Esophagus muscularis mucosa (tissue), 4 donors: ENCODE measurements around the gene NTSR1. TPM values are rescaled to one million over a fixed set of nuclear protein-coding genes. Genes with fewer than 3 reads are reported as not detected.

Experiments used
- DNase-seq: peaks from one replicate; pipeline ENCODE4 v3.0.0-alpha.2; 2017; ENCODE audit errors: extremely low spot score
- H3K27ac ChIP-seq, 4 donors: fragments of 200-600 bp; sonication (generic); replicated peaks in 1 of 4; 1 replicate in 3 of 4; 2 replicates in 1 of 4; pipeline ENCODE4 v1.5.1; 2016 to 2019; ENCODE audit warnings: mild to moderate bottlenecking in 1 of 4
- H3K27me3 ChIP-seq, 4 donors: fragments of 200-600 bp; sonication (generic); one replicate each; pipeline versions ENCODE4 v1.5.1 to v1.6.0; 2016 to 2019
- H3K36me3 ChIP-seq, 4 donors: fragments of 200-600 bp; sonication (generic); one replicate each; pipeline ENCODE4 v1.5.1; 2016 to 2019
- H3K4me1 ChIP-seq, 4 donors: fragments of 200-600 bp; sonication (generic); one replicate each; pipeline ENCODE4 v1.5.1; 2016 to 2019
- H3K4me3 ChIP-seq, 4 donors: fragments of 200-600 bp; sonication (generic); 1 replicate in 2 of 4; 2 replicates in 2 of 4; pipeline ENCODE4 v1.5.1; 2016 to 2019; ENCODE audit warnings: mild to moderate bottlenecking in 4 of 4, moderate library complexity in 1 of 4
- H3K9me3 ChIP-seq, 4 donors: fragments of 200-600 bp; sonication (generic); 1 replicate in 3 of 4; 2 replicates in 1 of 4; pipeline ENCODE4 v1.5.1; 2016 to 2019
- EP300 ChIP-seq: sonication (generic); formaldehyde crosslinking; IDR thresholded peaks from one replicate; pipeline ENCODE4 v1.6.1; 2017; ENCODE audit warnings: antibody characterized with exemption
- POLR2A ChIP-seq: fragments of 450-650 bp; IDR thresholded peaks from one replicate; pipeline ENCODE4 v1.6.1; 2017; ENCODE audit warnings: antibody characterized with exemption, moderate library complexity, mild to moderate bottlenecking, low read depth
- POLR2AphosphoS5 ChIP-seq, 2 donors: sonication (generic); formaldehyde crosslinking; IDR thresholded peaks; one replicate each; pipeline ENCODE4 v1.6.1; 2017; ENCODE audit warnings: antibody characterized with exemption in 2 of 2
- WGBS: methylation state at CpG from one replicate; pipeline ENCODE4 v1.1.5; 2018; 5-methylcytosine and 5-hydroxymethylcytosine counted together
- intact Hi-C: fragments of 100-400 bp; cut with DNase I; formaldehyde crosslinking; loops from one replicate; pipeline ENCODE4 v1.15.1; 2023
- total RNA-seq, 4 donors: library from RNA; depleted of rRNA; stranded (reverse); fragments of >200 nt; gene quantifications; one replicate each; pipeline versions ENCODE4 v1.1.0 to v1.2.1, GENCODE V29; 2016
- TF ChIP-seq, protein P1 (sequence below), 3 experiments: fragments of 200-600 bp in 2 of 3; fragments of 450-650 bp in 1 of 3; sonication (generic) in 2 of 3; IDR thresholded peaks; one replicate each; pipeline ENCODE4 v1.5.1; 2017 to 2019; ENCODE audit warnings: antibody characterized with exemption in 3 of 3, mild to moderate bottlenecking in 2 of 3, moderate library complexity in 1 of 3

The NTSR1 gene
- total RNA-seq, 4 donors from 2014 or later: 0.42 to 1.6 (median 0.80) TPM

DNA sequence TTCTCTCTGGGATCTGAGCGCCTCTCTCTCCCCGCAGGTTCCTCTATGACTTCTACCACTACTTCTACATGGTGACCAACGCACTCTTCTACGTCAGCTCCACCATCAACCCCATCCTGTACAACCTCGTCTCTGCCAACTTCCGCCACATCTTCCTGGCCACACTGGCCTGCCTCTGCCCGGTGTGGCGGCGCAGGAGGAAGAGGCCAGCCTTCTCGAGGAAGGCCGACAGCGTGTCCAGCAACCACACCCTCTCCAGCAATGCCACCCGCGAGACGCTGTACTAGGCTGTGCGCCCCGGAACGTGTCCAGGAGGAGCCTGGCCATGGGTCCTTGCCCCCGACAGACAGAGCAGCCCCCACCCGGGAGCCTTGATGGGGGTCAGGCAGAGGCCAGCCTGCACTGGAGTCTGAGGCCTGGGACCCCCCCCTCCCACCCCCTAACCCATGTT, 51.4 kb downstream of the NTSR1 start:
- Histone ChIP-seq H3K4me3 (no peak overlapping the region), H3K36me3 (no peaks in the 10 kb centered on the region), H3K4me1 (peaks cover 0 to 18% (median 16%) of the 10 kb centered on the region in 4 donors), H3K27ac (no peak overlapping the region), H3K27me3 (peaks cover 0 to 40% (median 0%) of the 10 kb centered on the region in 4 donors), H3K9me3 (peaks cover 0 to 5% (median 0%) of the 10 kb centered on the region in 4 donors)
- no peak for DNase-seq
- WGBS: 75% methylated on average over 20 of the region's 20 CpGs
- intact Hi-C loops: no loop called here
- no peak for TF ChIP-seq EP300
- TF ChIP-seq POLR2AphosphoS5 (IDR thresholded peaks at IDR 0.05): no peak
- no peak for TF ChIP-seq POLR2A
- TF ChIP-seq, protein P1, sequence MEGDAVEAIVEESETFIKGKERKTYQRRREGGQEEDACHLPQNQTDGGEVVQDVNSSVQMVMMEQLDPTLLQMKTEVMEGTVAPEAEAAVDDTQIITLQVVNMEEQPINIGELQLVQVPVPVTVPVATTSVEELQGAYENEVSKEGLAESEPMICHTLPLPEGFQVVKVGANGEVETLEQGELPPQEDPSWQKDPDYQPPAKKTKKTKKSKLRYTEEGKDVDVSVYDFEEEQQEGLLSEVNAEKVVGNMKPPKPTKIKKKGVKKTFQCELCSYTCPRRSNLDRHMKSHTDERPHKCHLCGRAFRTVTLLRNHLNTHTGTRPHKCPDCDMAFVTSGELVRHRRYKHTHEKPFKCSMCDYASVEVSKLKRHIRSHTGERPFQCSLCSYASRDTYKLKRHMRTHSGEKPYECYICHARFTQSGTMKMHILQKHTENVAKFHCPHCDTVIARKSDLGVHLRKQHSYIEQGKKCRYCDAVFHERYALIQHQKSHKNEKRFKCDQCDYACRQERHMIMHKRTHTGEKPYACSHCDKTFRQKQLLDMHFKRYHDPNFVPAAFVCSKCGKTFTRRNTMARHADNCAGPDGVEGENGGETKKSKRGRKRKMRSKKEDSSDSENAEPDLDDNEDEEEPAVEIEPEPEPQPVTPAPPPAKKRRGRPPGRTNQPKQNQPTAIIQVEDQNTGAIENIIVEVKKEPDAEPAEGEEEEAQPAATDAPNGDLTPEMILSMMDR (IDR thresholded peaks at IDR 0.05): no peak

DNA sequence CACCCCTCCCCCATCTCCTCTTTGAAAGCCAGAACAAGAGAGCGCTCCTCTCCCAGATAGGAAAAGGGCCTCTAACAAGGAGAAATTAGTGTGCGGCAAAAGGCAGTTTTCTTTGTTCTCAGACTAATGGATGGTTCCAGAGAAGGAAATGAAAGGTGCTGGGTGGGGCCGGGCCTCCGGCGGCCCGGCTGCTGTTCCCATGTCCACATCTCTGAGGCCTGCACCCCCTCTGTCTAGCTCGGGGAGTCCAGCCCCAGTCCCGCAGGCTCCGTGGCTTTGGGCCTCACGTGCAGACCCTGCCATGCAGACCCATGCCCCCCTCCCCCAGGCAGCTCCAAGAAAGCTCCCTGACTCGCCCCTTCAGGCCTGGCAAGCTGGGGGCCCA, 51.8 kb downstream of the NTSR1 start:
- no peak for DNase-seq
- intact Hi-C loops: no loop called here

GRCh38 chr20:62760856-62761758, 52.5 kb downstream of the NTSR1 start:
- DNase-seq: no peak
- Histone ChIP-seq H3K27ac (peak overlapping the region in 1 of 4 donors; percentile 44), H3K9me3 (peaks cover 0 to 5% (median 0%) of the 10 kb centered on the region in 4 donors), H3K4me1 (peaks cover 0 to 18% (median 16%) of the 10 kb centered on the region in 4 donors), H3K4me3 (no peak overlapping the region), H3K27me3 (peaks cover 0 to 48% (median 0%) of the 10 kb centered on the region in 4 donors), H3K36me3 (no peaks in the 10 kb centered on the region)
- intact Hi-C loops: no loop called here
- no peak for TF ChIP-seq POLR2A
- TF ChIP-seq EP300: no peak
- peak in 1 of 2 donors; percentile 17 for TF ChIP-seq POLR2AphosphoS5 (IDR thresholded peaks at IDR 0.05)
- TF ChIP-seq, protein P1 (IDR thresholded peaks at IDR 0.05): no peak
- WGBS: 52% methylated on average over 15 of the region's 26 CpGs

More for the DNA sequence above, 51.8 kb downstream of the NTSR1 start:
- no peak overlapping the region for H3K27ac ChIP-seq
- WGBS: 76% methylated on average over 3 of the region's 11 CpGs
- H3K9me3 ChIP-seq: peaks cover 0 to 5% (median 0%) of the 10 kb centered on the region in 4 donors
- H3K4me3 ChIP-seq: no peak overlapping the region
- H3K27me3 ChIP-seq: peaks cover 0 to 44% (median 0%) of the 10 kb centered on the region in 4 donors
- no peaks in the 10 kb centered on the region for H3K36me3 ChIP-seq
- TF ChIP-seq EP300: no peak
- no peak for TF ChIP-seq POLR2A
- TF ChIP-seq, protein P1 (IDR thresholded peaks at IDR 0.05): no peak
- no peak for TF ChIP-seq POLR2AphosphoS5 (IDR thresholded peaks at IDR 0.05)
- H3K4me1 ChIP-seq: peaks cover 0 to 18% (median 16%) of the 10 kb centered on the region in 4 donors

GRCh38 chr20:62761759-62762131, 53.1 kb downstream of the NTSR1 start:
- H3K4me3 ChIP-seq: no peak overlapping the region
- H3K9me3 ChIP-seq: peaks cover 0 to 5% (median 0%) of the 10 kb centered on the region in 4 donors
- no peak overlapping the region for H3K27ac ChIP-seq
- intact Hi-C loops: no loop called here
- H3K27me3 ChIP-seq: peaks cover 0 to 50% (median 0%) of the 10 kb centered on the region in 4 donors
- no peak for DNase-seq
- H3K4me1 ChIP-seq: peaks cover 0 to 18% (median 16%) of the 10 kb centered on the region in 4 donors
- TF ChIP-seq POLR2AphosphoS5 (IDR thresholded peaks at IDR 0.05) (no peak), POLR2A (no peak)
- 94% methylated on average over 5 of the region's 6 CpGs for WGBS
- H3K36me3 ChIP-seq: no peaks in the 10 kb centered on the region

- no peak for DNase-seq
- WGBS: 88% methylated on average over 21 of the region's 22 CpGs
- intact Hi-C loops: no loop called here
These were observed 53.7 kb downstream of the NTSR1 start for GRCh38 chr20:62762376-62762775.

More at GRCh38 chr20:62762376-62762775, 53.7 kb downstream of the NTSR1 start:
- no peak for TF ChIP-seq POLR2AphosphoS5 (IDR thresholded peaks at IDR 0.05)
- TF ChIP-seq, protein P1 (IDR thresholded peaks at IDR 0.05): no peak
- no peak for TF ChIP-seq POLR2A
- no peak for TF ChIP-seq EP300
- Histone ChIP-seq H3K4me3 (no peak overlapping the region), H3K27ac (no peak overlapping the region), H3K9me3 (peaks cover 0 to 5% (median 0%) of the 10 kb centered on the region in 4 donors), H3K27me3 (peaks cover 0 to 55% (median 0%) of the 10 kb centered on the region in 4 donors), H3K4me1 (peaks cover 0 to 18% (median 16%) of the 10 kb centered on the region in 4 donors), H3K36me3 (no peaks in the 10 kb centered on the region)
